Erythroblast (primary cell): Measurements from ENCODE around the gene PDE7B.

Experiments used
- GATA1 ChIP-seq: IDR thresholded peaks from 2 replicates; pipeline ENCODE4 v1.6.1; 2011; ENCODE audit warnings: low read depth, mild to moderate bottlenecking, control low read depth, low read length, moderate library complexity
- POLR2A ChIP-seq: IDR thresholded peaks from 2 replicates; pipeline ENCODE4 v1.6.1; 2011; ENCODE audit warnings: mild to moderate bottlenecking, low read length

DNA sequence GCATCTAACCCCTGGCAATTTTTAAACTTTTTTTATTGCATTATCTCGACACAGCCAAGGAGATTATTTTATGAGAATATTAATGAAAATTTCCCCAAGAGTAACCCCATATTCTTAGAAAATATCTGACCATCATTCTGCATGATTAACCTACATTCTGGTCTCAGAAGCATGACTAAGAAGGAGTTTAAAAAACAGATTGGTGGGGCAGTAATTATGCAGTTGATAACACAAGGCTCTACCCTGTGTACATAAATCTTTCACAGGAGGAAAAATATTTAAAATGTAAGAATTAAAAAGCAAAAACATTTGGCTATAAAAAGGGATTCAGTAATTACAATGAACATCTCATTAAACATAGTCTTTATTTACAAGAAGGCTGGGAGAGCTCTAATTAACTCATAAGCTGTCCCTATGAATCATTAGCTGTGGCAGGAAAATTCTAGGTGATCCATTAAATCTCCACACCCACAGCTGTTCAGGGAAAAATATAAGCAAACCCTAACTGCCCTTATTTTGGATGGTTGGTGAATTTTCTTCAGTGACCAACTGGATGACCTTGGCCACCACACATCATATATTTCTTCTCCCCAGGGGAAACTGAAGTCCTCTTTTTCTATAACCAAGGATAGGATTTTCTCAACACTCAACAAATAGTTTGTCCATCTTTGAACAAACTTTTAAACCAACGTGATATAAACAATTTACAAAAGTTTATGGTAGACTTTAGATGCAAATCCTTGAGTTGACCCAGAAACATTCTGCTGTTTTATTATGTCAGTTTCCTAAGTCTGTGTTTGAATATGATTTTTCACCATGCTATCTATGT lies 59.5 kb downstream of the PDE7B start:
- TF ChIP-seq POLR2A = no peak
- TF ChIP-seq GATA1 = no peak
